Smooth muscle cell (in vitro differentiated cells): ENCODE data around the gene UNC5B. TPM values are rescaled to one million over a fixed set of nuclear protein-coding genes. Genes with fewer than 3 reads are reported as not detected.
A peak's percentile ranks its signal among the peaks of the same experiment; 100 is the strongest.

Source experiments
- DNase-seq: peaks from one replicate; lab custom pipeline; 2025; ENCODE audit not compliant: unreplicated experiment; lab: John Stamatoyannopoulos, UW
- H2AFZ ChIP-seq: fragments of 200-600 bp; sonication (generic); 2 replicates; pipeline ENCODE4 v1.6.0; 2016; ENCODE audit warnings: antibody characterized with exemption, low read depth, mild to moderate bottlenecking
- H3F3A ChIP-seq: fragments of 200-600 bp; sonication (generic); 2 replicates; pipeline ENCODE4 v1.6.0; 2017; ENCODE audit warnings: antibody characterized with exemption, low read depth
- H3K27ac ChIP-seq: fragments of 200-600 bp; sonication (generic); 2 replicates; pipeline ENCODE4 v1.5.1; 2016; ENCODE audit warnings: low read depth, mild to moderate bottlenecking
- H3K27me3 ChIP-seq: fragments of 200-600 bp; sonication (generic); 2 replicates; pipeline ENCODE4 v1.6.1; 2016; ENCODE audit warnings: low read depth, mild to moderate bottlenecking
- H3K36me3 ChIP-seq: fragments of 200-600 bp; sonication (generic); 2 replicates; pipeline ENCODE4 v1.5.1; 2016; ENCODE audit warnings: low read depth
- H3K4me1 ChIP-seq: fragments of 200-600 bp; sonication (generic); 2 replicates; pipeline ENCODE4 v1.5.1; 2016; ENCODE audit warnings: low read depth
- H3K4me2 ChIP-seq: fragments of 200-600 bp; sonication (generic); 2 replicates; pipeline ENCODE4 v1.6.0; 2016; ENCODE audit warnings: mild to moderate bottlenecking
- H3K4me3 ChIP-seq: fragments of 200-600 bp; sonication (generic); 2 replicates; pipeline ENCODE4 v1.5.1; 2016; ENCODE audit warnings: mild to moderate bottlenecking
- H3K79me2 ChIP-seq: fragments of 200-600 bp; sonication (generic); 2 replicates; pipeline ENCODE4 v1.6.0; 2016; ENCODE audit warnings: low read depth, mild to moderate bottlenecking
- H3K9ac ChIP-seq: fragments of 200-600 bp; sonication (generic); 2 replicates; pipeline ENCODE4 v1.6.0; 2016; ENCODE audit warnings: low read depth
- H3K9me3 ChIP-seq: fragments of 200-600 bp; sonication (generic); replicated peaks from 2 replicates; pipeline ENCODE4 v1.5.1; 2016; ENCODE audit warnings: low read depth
- H4K20me1 ChIP-seq: fragments of 200-600 bp; sonication (generic); 2 replicates; pipeline ENCODE4 v1.6.0; 2016; ENCODE audit warnings: low read depth
- WGBS: methylation state at CpG from one replicate; pipeline ENCODE4 v1.1.7; 2016; ENCODE audit warnings: low lambda C conversion rate; 5-methylcytosine and 5-hydroxymethylcytosine counted together
- polyA plus RNA-seq: library from polyadenylated mRNA; unstranded; fragments of >200 nt; fragmentation: Nextera tagmentation; extraction: Ambion mirVana; gene quantifications from 2 replicates; pipeline ENCODE4 v1.2.1, GENCODE V29; 2016
- total RNA-seq: library from RNA; depleted of rRNA; stranded (reverse); fragments of >200 nt; gene quantifications from 2 replicates; pipeline ENCODE4 v1.2.3, GENCODE V29; 2014
- TF ChIP-seq, protein P1 (sequence below): fragments of 200-600 bp; sonication (generic); IDR thresholded peaks from 2 replicates; pipeline ENCODE4 v1.5.1; 2017; ENCODE audit warnings: borderline replicate concordance, mild to moderate bottlenecking, antibody characterized with exemption; ENCODE audit not compliant: insufficient read depth, poor library complexity, severe bottlenecking

Gene UNC5B
- total and polyA plus RNA-seq, 2 experiments from 2014 or later = 89.6 to 142 TPM

DNA sequence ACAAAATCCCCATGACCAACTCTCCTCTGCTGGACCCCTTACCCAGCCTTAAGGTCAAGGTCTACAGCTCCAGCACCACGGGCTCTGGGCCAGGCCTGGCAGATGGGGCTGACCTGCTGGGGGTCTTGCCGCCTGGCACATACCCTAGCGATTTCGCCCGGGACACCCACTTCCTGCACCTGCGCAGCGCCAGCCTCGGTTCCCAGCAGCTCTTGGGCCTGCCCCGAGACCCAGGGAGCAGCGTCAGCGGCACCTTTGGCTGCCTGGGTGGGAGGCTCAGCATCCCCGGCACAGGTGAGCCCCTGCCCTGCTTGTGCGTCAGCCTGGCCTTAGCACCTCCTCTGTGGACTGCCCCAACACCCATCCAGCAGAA, 79.1 kb downstream of the UNC5B start:
- H3K9ac ChIP-seq = no peak overlapping the region
- DNase-seq = no peak
- no peaks in the 10 kb centered on the region for H3K27me3 ChIP-seq
- no peak overlapping the region for H3K4me2 ChIP-seq
- TF ChIP-seq, protein P1, sequence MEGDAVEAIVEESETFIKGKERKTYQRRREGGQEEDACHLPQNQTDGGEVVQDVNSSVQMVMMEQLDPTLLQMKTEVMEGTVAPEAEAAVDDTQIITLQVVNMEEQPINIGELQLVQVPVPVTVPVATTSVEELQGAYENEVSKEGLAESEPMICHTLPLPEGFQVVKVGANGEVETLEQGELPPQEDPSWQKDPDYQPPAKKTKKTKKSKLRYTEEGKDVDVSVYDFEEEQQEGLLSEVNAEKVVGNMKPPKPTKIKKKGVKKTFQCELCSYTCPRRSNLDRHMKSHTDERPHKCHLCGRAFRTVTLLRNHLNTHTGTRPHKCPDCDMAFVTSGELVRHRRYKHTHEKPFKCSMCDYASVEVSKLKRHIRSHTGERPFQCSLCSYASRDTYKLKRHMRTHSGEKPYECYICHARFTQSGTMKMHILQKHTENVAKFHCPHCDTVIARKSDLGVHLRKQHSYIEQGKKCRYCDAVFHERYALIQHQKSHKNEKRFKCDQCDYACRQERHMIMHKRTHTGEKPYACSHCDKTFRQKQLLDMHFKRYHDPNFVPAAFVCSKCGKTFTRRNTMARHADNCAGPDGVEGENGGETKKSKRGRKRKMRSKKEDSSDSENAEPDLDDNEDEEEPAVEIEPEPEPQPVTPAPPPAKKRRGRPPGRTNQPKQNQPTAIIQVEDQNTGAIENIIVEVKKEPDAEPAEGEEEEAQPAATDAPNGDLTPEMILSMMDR = no peak
- 97% methylated on average over 13 of the region's 13 CpGs for WGBS
- H3F3A ChIP-seq = no peaks in the 10 kb centered on the region
- H3K36me3 ChIP-seq = peaks cover 21% of the 10 kb centered on the region
- H3K4me3 ChIP-seq = no peak overlapping the region
- H3K4me1 ChIP-seq = no peaks in the 10 kb centered on the region
- no peak overlapping the region for H2AFZ ChIP-seq
- no peaks in the 10 kb centered on the region for H3K9me3 ChIP-seq
- peak overlapping the region; percentile 28 for H3K27ac ChIP-seq
- peaks cover 12% of the 10 kb centered on the region for H3K79me2 ChIP-seq
- H4K20me1 ChIP-seq = peaks cover 98% of the 10 kb centered on the region

DNA sequence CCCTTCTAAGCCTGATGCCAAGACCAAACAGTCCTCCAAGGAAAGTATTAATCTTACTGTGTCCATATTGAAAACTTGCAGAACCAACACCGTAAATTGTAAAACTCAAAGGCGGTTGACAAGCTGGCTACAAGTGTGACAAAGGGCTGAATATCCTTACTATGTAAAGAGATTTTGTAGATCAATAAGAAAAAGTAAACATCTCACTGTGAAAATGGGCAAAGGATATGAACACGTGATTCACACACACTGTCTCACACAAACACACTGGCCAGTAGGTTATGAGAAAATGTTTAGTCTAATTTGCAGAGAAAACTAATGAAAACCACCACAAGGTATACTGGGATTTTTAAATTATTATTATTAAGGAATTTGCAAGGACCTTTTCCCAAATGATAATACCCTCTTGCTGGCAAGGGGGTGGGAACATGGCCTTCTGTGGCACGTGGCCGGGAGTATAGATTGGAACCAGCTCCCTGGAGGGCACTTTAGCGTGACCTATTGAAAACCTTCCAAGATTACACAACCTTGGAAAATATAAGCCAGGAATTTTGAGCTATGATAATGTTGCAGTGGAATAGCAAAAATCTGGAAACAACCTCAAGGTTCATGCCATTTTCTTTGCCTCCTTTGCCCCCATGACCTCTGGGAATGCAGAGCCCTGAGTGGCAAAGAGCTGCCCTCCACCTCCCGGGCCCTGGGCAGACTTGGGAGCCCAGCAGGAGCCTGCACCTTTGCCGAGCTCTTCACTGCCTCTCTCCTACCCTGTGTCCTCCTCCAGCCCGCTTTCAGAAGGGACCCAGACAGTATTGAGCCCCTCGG, 80.5 kb downstream of the UNC5B start:
- H3K9ac ChIP-seq = no peak overlapping the region
- peaks cover 21% of the 10 kb centered on the region for H3K36me3 ChIP-seq
- H3K4me1 ChIP-seq = no peaks in the 10 kb centered on the region
- no peaks in the 10 kb centered on the region for H3K27me3 ChIP-seq
- H3K27ac ChIP-seq = no peak overlapping the region
- no peak overlapping the region for H3K4me2 ChIP-seq
- DNase-seq = no peak
- 96% methylated on average over 10 of the region's 10 CpGs for WGBS
- TF ChIP-seq, protein P1 = no peak
- H4K20me1 ChIP-seq = peaks cover 96% of the 10 kb centered on the region
- no peaks in the 10 kb centered on the region for H3F3A ChIP-seq
- no peak overlapping the region for H3K4me3 ChIP-seq
- H2AFZ ChIP-seq = no peak overlapping the region
- no peaks in the 10 kb centered on the region for H3K9me3 ChIP-seq
- peaks cover 5% of the 10 kb centered on the region for H3K79me2 ChIP-seq

DNA sequence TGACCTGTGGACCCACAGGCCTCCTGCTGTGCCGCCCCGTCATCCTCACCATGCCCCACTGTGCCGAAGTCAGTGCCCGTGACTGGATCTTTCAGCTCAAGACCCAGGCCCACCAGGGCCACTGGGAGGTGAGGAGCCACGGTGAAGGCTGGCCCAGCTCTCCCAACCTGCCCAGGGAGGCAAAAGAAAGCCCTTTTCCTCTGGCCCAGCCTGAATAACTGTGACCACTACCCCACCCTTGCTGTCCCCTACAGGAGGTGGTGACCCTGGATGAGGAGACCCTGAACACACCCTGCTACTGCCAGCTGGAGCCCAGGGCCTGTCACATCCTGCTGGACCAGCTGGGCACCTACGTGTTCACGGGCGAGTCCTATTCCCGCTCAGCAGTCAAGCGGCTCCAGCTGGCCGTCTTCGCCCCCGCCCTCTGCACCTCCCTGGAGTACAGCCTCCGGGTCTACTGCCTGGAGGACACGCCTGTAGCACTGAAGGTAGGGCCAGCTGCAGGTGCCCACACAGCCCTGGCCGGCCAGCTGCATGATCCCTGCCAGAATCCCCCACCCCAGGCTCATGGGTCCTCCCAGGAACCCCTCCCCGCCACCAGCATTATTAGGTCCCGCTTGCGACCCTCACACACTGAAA, 81.2 kb downstream of the UNC5B start:
- TF ChIP-seq, protein P1 = no peak
- 97% methylated on average over 19 of the region's 19 CpGs for WGBS

More for the DNA sequence above, 81.2 kb downstream of the UNC5B start:
- Histone ChIP-seq H3K27ac (no peak overlapping the region), H3K9ac (no peak overlapping the region), H4K20me1 (peaks cover 96% of the 10 kb centered on the region), H3K4me2 (no peak overlapping the region), H3K27me3 (no peaks in the 10 kb centered on the region), H3K4me1 (no peaks in the 10 kb centered on the region), H2AFZ (no peak overlapping the region), H3K79me2 (peaks cover 5% of the 10 kb centered on the region), H3K4me3 (no peak overlapping the region), H3K36me3 (peaks cover 21% of the 10 kb centered on the region), H3K9me3 (no peaks in the 10 kb centered on the region), H3F3A (no peaks in the 10 kb centered on the region)
- no peak for DNase-seq
